Right lobe of liver (tissue), 4 donors: ENCODE data around the gene FOS.

Experiments used
- CTCF ChIP-seq, 4 donors: fragments of 200-600 bp in 3 of 4; fragments of 450-650 bp in 1 of 4; IDR thresholded peaks; one replicate each; pipeline versions ENCODE4 v1.5.1 to v1.8.0; 2016 to 2022; ENCODE audit warnings: antibody characterized with exemption in 4 of 4, mild to moderate bottlenecking in 2 of 4
- POLR2A ChIP-seq: fragments of 450-650 bp; IDR thresholded peaks from one replicate; pipeline ENCODE4 v1.6.1; 2017; ENCODE audit warnings: antibody characterized with exemption, mild to moderate bottlenecking
- donor health status: DM: no; HTN: no; CAD: no.
- donor health status: DM: no; HTN: no; CAD: no.
- donor health status: DM: no; HTN: yes; CAD: no.

GRCh38 chr14:75232191-75232590 is 46.4 kb upstream of the FOS start:
- TF ChIP-seq CTCF (IDR thresholded peaks at IDR 0.05) (no peak), POLR2A (no peak)
